ENCODE results near the gene RC3H1.

The RC3H1 gene

GRCh38 chr1:174013864-174014418 is 8.2 kb downstream of the RC3H1 start:
- no peak overlapping the region for H3K27ac ChIP-seq (replicated peaks)
- TF ChIP-seq SPI1 (IDR thresholded peaks at IDR 0.05; ENCODE audit: borderline replicate concordance, low read depth) (no peak), POLR2AphosphoS5 (IDR thresholded peaks at IDR 0.05; ENCODE audit: low read depth) (no peak), GABPA (IDR thresholded peaks at IDR 0.05; ENCODE audit: low read depth) (no peak)
- TF ChIP-seq, protein P1, sequence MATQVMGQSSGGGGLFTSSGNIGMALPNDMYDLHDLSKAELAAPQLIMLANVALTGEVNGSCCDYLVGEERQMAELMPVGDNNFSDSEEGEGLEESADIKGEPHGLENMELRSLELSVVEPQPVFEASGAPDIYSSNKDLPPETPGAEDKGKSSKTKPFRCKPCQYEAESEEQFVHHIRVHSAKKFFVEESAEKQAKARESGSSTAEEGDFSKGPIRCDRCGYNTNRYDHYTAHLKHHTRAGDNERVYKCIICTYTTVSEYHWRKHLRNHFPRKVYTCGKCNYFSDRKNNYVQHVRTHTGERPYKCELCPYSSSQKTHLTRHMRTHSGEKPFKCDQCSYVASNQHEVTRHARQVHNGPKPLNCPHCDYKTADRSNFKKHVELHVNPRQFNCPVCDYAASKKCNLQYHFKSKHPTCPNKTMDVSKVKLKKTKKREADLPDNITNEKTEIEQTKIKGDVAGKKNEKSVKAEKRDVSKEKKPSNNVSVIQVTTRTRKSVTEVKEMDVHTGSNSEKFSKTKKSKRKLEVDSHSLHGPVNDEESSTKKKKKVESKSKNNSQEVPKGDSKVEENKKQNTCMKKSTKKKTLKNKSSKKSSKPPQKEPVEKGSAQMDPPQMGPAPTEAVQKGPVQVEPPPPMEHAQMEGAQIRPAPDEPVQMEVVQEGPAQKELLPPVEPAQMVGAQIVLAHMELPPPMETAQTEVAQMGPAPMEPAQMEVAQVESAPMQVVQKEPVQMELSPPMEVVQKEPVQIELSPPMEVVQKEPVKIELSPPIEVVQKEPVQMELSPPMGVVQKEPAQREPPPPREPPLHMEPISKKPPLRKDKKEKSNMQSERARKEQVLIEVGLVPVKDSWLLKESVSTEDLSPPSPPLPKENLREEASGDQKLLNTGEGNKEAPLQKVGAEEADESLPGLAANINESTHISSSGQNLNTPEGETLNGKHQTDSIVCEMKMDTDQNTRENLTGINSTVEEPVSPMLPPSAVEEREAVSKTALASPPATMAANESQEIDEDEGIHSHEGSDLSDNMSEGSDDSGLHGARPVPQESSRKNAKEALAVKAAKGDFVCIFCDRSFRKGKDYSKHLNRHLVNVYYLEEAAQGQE (IDR thresholded peaks at IDR 0.05; ENCODE audit: insufficient replicate concordance, low read depth) = no peak
- TF ChIP-seq, protein P2, sequence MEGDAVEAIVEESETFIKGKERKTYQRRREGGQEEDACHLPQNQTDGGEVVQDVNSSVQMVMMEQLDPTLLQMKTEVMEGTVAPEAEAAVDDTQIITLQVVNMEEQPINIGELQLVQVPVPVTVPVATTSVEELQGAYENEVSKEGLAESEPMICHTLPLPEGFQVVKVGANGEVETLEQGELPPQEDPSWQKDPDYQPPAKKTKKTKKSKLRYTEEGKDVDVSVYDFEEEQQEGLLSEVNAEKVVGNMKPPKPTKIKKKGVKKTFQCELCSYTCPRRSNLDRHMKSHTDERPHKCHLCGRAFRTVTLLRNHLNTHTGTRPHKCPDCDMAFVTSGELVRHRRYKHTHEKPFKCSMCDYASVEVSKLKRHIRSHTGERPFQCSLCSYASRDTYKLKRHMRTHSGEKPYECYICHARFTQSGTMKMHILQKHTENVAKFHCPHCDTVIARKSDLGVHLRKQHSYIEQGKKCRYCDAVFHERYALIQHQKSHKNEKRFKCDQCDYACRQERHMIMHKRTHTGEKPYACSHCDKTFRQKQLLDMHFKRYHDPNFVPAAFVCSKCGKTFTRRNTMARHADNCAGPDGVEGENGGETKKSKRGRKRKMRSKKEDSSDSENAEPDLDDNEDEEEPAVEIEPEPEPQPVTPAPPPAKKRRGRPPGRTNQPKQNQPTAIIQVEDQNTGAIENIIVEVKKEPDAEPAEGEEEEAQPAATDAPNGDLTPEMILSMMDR (IDR thresholded peaks at IDR 0.05; ENCODE audit: insufficient read depth, low read length) = no peak

DNA sequence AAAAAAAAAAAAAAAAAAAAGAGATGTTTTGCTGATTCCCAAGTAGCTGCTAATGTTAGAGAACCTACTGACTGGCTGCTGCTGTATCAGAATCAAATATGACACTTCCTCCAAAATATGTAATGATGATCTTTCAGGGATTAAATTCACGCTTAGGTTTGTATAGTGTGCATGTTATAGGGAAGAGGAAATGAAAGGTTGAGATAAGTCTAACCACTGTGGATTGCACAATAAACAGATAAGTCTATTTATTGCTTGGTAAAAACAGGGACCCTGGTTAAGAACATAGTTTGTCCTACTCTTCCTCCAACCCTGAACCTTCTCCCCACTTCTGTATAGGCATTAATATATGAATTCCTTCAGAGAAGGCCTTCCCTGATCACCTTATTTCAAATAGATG is 13.2 kb downstream of the RC3H1 start:
- H3K4me3 ChIP-seq (replicated peaks; ENCODE audit: insufficient read depth, low read length) = no peak overlapping the region
- TF ChIP-seq GABPA (IDR thresholded peaks at IDR 0.05; ENCODE audit: low read depth) (no peak), SPI1 (IDR thresholded peaks at IDR 0.05; ENCODE audit: borderline replicate concordance, low read depth) (peak; percentile 82)
- TF ChIP-seq, protein P2 (IDR thresholded peaks at IDR 0.05; ENCODE audit: insufficient read depth, low read length) = no peak
- peak overlapping the region; percentile 76 for H3K27ac ChIP-seq (replicated peaks)
- no peaks in the 10 kb centered on the region for H3K27me3 ChIP-seq (ENCODE audit: insufficient read depth, poor library complexity, severe bottlenecking)
- DNase-seq (ENCODE audit: low read depth in 1 of 2, low spot score in 1 of 2) = peak; percentile 30 to 70

More at GRCh38 chr1:174013864-174014418, 8.2 kb downstream of the RC3H1 start:
- Histone ChIP-seq H3K27me3 (ENCODE audit: insufficient read depth, poor library complexity, severe bottlenecking) (no peaks in the 10 kb centered on the region), H3K4me3 (replicated peaks; ENCODE audit: insufficient read depth, low read length) (no peak overlapping the region)
- no peak for DNase-seq (ENCODE audit: low read depth in 1 of 2, low spot score in 1 of 2)

- H3K4me3 ChIP-seq (replicated peaks; ENCODE audit: insufficient read depth, low read length) = peak overlapping the region; percentile 8; the same call in 1 of the 2 replicates
- DNase-seq (ENCODE audit: low read depth in 1 of 2, low spot score in 1 of 2) = peak in 1 of 2 experiments; percentile 51
- peak overlapping the region; percentile 76 for H3K27ac ChIP-seq (replicated peaks)
- no peaks in the 10 kb centered on the region for H3K27me3 ChIP-seq (ENCODE audit: insufficient read depth, poor library complexity, severe bottlenecking)
- TF ChIP-seq, protein P1 (IDR thresholded peaks at IDR 0.05; ENCODE audit: insufficient replicate concordance, low read depth) = no peak
- TF ChIP-seq GABPA (IDR thresholded peaks at IDR 0.05; ENCODE audit: low read depth) (no peak), SPI1 (IDR thresholded peaks at IDR 0.05; ENCODE audit: borderline replicate concordance, low read depth) (peak; percentile 72), POLR2AphosphoS5 (IDR thresholded peaks at IDR 0.05; ENCODE audit: low read depth) (no peak; the same call in 1 of the 2 replicates)
- TF ChIP-seq, protein P2 (IDR thresholded peaks at IDR 0.05; ENCODE audit: insufficient read depth, low read length) = no peak
Observed at GRCh38 chr1:174008269-174008668, 13.9 kb downstream of the RC3H1 start.

- no peak overlapping the region for H3K4me3 ChIP-seq (replicated peaks; ENCODE audit: insufficient read depth, low read length)
- peak overlapping the region; percentile 76 for H3K27ac ChIP-seq (replicated peaks)
- DNase-seq (ENCODE audit: low read depth in 1 of 2, low spot score in 1 of 2) = no peak
- no peaks in the 10 kb centered on the region for H3K27me3 ChIP-seq (ENCODE audit: insufficient read depth, poor library complexity, severe bottlenecking)
- TF ChIP-seq GABPA (IDR thresholded peaks at IDR 0.05; ENCODE audit: low read depth) (no peak), SPI1 (IDR thresholded peaks at IDR 0.05; ENCODE audit: borderline replicate concordance, low read depth) (no peak), POLR2AphosphoS5 (IDR thresholded peaks at IDR 0.05; ENCODE audit: low read depth) (no peak)
- TF ChIP-seq, protein P2 (IDR thresholded peaks at IDR 0.05; ENCODE audit: insufficient read depth, low read length) = no peak
- TF ChIP-seq, protein P1 (IDR thresholded peaks at IDR 0.05; ENCODE audit: insufficient replicate concordance, low read depth) = no peak
Observed at GRCh38 chr1:174007851-174008250, 14.3 kb downstream of the RC3H1 start.
